ENCODE results near the gene PGM5.

DNA sequence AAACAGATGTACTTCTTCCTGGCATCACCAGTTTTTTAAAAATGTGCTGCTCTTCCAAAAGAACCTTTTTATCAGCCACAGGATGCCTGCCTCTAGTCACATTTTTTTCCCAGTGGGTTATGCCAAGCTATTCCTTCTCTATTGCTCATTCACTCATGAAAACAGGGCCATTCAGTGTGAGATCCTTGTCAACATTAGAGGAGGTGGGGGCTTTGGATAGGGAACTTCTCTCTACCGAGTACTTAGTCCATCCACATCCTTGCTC, 181.1 kb downstream of the PGM5 start:
- TF ChIP-seq, protein P1, sequence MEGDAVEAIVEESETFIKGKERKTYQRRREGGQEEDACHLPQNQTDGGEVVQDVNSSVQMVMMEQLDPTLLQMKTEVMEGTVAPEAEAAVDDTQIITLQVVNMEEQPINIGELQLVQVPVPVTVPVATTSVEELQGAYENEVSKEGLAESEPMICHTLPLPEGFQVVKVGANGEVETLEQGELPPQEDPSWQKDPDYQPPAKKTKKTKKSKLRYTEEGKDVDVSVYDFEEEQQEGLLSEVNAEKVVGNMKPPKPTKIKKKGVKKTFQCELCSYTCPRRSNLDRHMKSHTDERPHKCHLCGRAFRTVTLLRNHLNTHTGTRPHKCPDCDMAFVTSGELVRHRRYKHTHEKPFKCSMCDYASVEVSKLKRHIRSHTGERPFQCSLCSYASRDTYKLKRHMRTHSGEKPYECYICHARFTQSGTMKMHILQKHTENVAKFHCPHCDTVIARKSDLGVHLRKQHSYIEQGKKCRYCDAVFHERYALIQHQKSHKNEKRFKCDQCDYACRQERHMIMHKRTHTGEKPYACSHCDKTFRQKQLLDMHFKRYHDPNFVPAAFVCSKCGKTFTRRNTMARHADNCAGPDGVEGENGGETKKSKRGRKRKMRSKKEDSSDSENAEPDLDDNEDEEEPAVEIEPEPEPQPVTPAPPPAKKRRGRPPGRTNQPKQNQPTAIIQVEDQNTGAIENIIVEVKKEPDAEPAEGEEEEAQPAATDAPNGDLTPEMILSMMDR (IDR thresholded peaks at IDR 0.05): no peak
- no peak for TF ChIP-seq POLR2A (IDR thresholded peaks at IDR 0.05)
